HCT116 (cell line): Measurements from ENCODE around the gene DUSP16. TPM values are rescaled to one million over a fixed set of nuclear protein-coding genes. Genes with fewer than 3 reads are reported as not detected.

Experiments used
- ATAC-seq: fragments of 200-7000 bp; cut with Tn5 transposase; 2 replicates; pipeline ENCODE4 v1.9.1; 2020; ENCODE audit warnings: mild to moderate bottlenecking, moderate library complexity
- BruUV-seq: library from RNA; stranded (reverse); fragments of 400-500 nt; replicated peaks from 2 replicates; lab custom pipeline; 2021; lab: Mats Ljungman, UMichigan
- CTCF ChIA-PET: fragments of 300-600 bp; sonication (Branson Sonifier 250); formaldehyde crosslinking; loops from one replicate; lab custom pipeline; 2021; ENCODE audit warnings: antibody characterized with exemption; lab: Charles Lee
- POLR2A ChIA-PET: fragments of 300-600, 350-600 bp; sonication (Branson Sonifier 250); formaldehyde crosslinking; loops from one replicate; lab custom pipeline; 2021; ENCODE audit warnings: antibody characterized with exemption; lab: Charles Lee
- RAD21 ChIA-PET, 2 experiments: fragments of 300-600 bp; sonication (Branson Sonifier 250); formaldehyde crosslinking; loops; one replicate each; lab custom pipeline; 2023; ENCODE audit warnings: low total read pairs in 2 of 2; ENCODE audit not compliant: uncharacterized antibody in 2 of 2, unreplicated experiment in 2 of 2, low non-redundant PET in 1 of 2; lab: Charles Lee
- DNase-seq: peaks from one replicate; pipeline ENCODE4 v3.0.0-alpha.2; 2010; ENCODE audit warnings: low read depth, low spot score
- H2AFZ ChIP-seq: fragments of 200-600 bp; shearing (Covaris generic), sonication (generic); 2 replicates; pipeline ENCODE4 v1.6.1; 2017; ENCODE audit warnings: low read depth, mixed run types, mixed read lengths, antibody characterized with exemption, low read length; ENCODE audit not compliant: poor library complexity, severe bottlenecking
- H3K27ac ChIP-seq: 2 replicates; pipeline ENCODE4 v1.5.1; 2012; ENCODE audit warnings: low read depth, low read length
- H3K27me3 ChIP-seq: fragments of 200-600 bp; sonication (generic); 2 replicates; pipeline ENCODE4 v1.6.1; 2016; ENCODE audit warnings: mixed run types, low read length, mixed read lengths; ENCODE audit not compliant: insufficient read depth
- H3K36me3 ChIP-seq, 2 experiments: fragments of 200-500 bp in 1 of 2; fragments of 200-600 bp in 1 of 2; sonication (Bioruptor generic) in 1 of 2; sonication (generic) in 1 of 2; 2 replicates each; pipeline versions ENCODE4 v1.5.1 to v1.6.1; 2014 to 2016; ENCODE audit warnings: low read length in 2 of 2, inconsistent platforms in 1 of 2, mixed read lengths in 1 of 2, mixed run types in 1 of 2; ENCODE audit not compliant: insufficient read depth in 2 of 2, control insufficient read depth in 1 of 2
- H3K4me1 ChIP-seq, 2 experiments: fragments of 200-600 bp in 1 of 2; sonication (generic) in 1 of 2; 2 replicates each; pipeline versions ENCODE4 v1.5.1 to v1.6.1; 2012 to 2017; ENCODE audit warnings: low read length in 2 of 2, inconsistent platforms in 1 of 2, mild to moderate bottlenecking in 1 of 2, mixed read lengths in 1 of 2, mixed run types in 1 of 2, moderate library complexity in 1 of 2; ENCODE audit not compliant: insufficient read depth in 2 of 2, control insufficient read depth in 1 of 2
- H3K4me2 ChIP-seq: fragments of 200-600 bp; sonication (generic); 2 replicates; pipeline ENCODE4 v1.6.1; 2017; ENCODE audit warnings: mixed run types, low read length, mixed read lengths
- H3K4me3 ChIP-seq, 2 experiments: fragments of 200-600 bp in 1 of 2; sonication (generic) in 1 of 2; replicated peaks in 1 of 2; 2 replicates each; pipeline ENCODE4 v1.5.1; 2011 to 2016; ENCODE audit warnings: low read length in 2 of 2, control low read depth in 1 of 2, low read depth in 1 of 2, mild to moderate bottlenecking in 1 of 2, mixed read lengths in 1 of 2, mixed run types in 1 of 2
- H3K79me2 ChIP-seq: fragments of 200-600 bp; sonication (generic); 2 replicates; pipeline ENCODE4 v1.6.1; 2017; ENCODE audit warnings: mild to moderate bottlenecking, mixed run types, low read length, moderate library complexity, mixed read lengths; ENCODE audit not compliant: insufficient read depth
- H3K9ac ChIP-seq: fragments of 200-600 bp; sonication (generic); 2 replicates; pipeline ENCODE4 v1.6.1; 2016; ENCODE audit warnings: low read length, mixed read lengths
- H3K9me2 ChIP-seq: fragments of 200-600 bp; sonication (generic), shearing (Covaris generic); 2 replicates; pipeline ENCODE4 v1.6.1; 2017; ENCODE audit warnings: mixed run types, mild to moderate bottlenecking, moderate library complexity; ENCODE audit not compliant: insufficient read depth
- H3K9me3 ChIP-seq, 2 experiments: fragments of 200-500 bp in 1 of 2; fragments of 200-600 bp in 1 of 2; sonication (Bioruptor generic) in 1 of 2; sonication (generic) in 1 of 2; 2 replicates each; pipeline ENCODE4 v1.6.1; 2014 to 2017; ENCODE audit warnings: low read length in 2 of 2, mixed read lengths in 2 of 2, inconsistent platforms in 1 of 2, low read depth in 1 of 2, mild to moderate bottlenecking in 1 of 2, mixed run types in 1 of 2, moderate library complexity in 1 of 2; ENCODE audit not compliant: control insufficient read depth in 1 of 2, insufficient read depth in 1 of 2
- H4K20me1 ChIP-seq: fragments of 200-600 bp; sonication (generic), shearing (Covaris generic); 2 replicates; pipeline ENCODE4 v1.6.1; 2017; ENCODE audit warnings: mixed run types, mild to moderate bottlenecking, moderate library complexity; ENCODE audit not compliant: insufficient read depth
- CBX3 ChIP-seq: IDR thresholded peaks from 2 replicates; pipeline ENCODE4 v1.6.1; 2012; ENCODE audit warnings: low read depth
- CEBPB ChIP-seq: IDR thresholded peaks from 2 replicates; pipeline ENCODE4 v1.6.1; 2012; ENCODE audit warnings: low read depth
- EGR1 ChIP-seq: IDR thresholded peaks from 2 replicates; pipeline ENCODE4 v1.6.1; 2012; ENCODE audit warnings: low read depth
- ELF1 ChIP-seq: IDR thresholded peaks from 2 replicates; pipeline ENCODE4 v1.6.1; 2012; ENCODE audit warnings: low read depth, borderline replicate concordance
- FOSL1 ChIP-seq: IDR thresholded peaks from 2 replicates; pipeline ENCODE4 v1.6.1; 2012; ENCODE audit warnings: low read depth
- JUND ChIP-seq: IDR thresholded peaks from 2 replicates; pipeline ENCODE4 v1.6.1; 2012
- SIN3A ChIP-seq: IDR thresholded peaks from 2 replicates; pipeline ENCODE4 v1.6.1; 2012; ENCODE audit warnings: low read depth
- SP1 ChIP-seq: IDR thresholded peaks from 2 replicates; pipeline ENCODE4 v1.6.1; 2012; ENCODE audit warnings: low read depth
- SRF ChIP-seq: IDR thresholded peaks from 2 replicates; pipeline ENCODE4 v1.6.1; 2012; ENCODE audit warnings: low read depth
- YY1 ChIP-seq: IDR thresholded peaks from 2 replicates; pipeline ENCODE4 v1.6.1; 2011; ENCODE audit warnings: low read length, low read depth, moderate library complexity, mild to moderate bottlenecking; ENCODE audit not compliant: insufficient replicate concordance; ENCODE audit errors: extremely low read depth
- ZFX ChIP-seq: fragments of 450-650 bp; IDR thresholded peaks from 2 replicates; pipeline ENCODE4 v1.6.1; 2017
- intact Hi-C: fragments of 100-400 bp; cut with micrococcal nuclease; formaldehyde crosslinking; loops from 2 replicates; pipeline ENCODE4 v1.10.0; 2022
- total RNA-seq: library from RNA; stranded (reverse); gene quantifications from one replicate; pipeline ENCODE4 v1.2.1, GENCODE V29; 2021; ENCODE audit not compliant: unreplicated experiment
- TF ChIP-seq, protein P1 (sequence below): IDR thresholded peaks from 2 replicates; pipeline ENCODE4 v1.6.1; 2012
- TF ChIP-seq, protein P2 (sequence below): IDR thresholded peaks from 2 replicates; pipeline ENCODE4 v1.6.1; 2012; ENCODE audit warnings: low read depth

The DUSP16 gene
- total RNA-seq, 1 experiment from 2014 or later: 13.4 TPM

DNA sequence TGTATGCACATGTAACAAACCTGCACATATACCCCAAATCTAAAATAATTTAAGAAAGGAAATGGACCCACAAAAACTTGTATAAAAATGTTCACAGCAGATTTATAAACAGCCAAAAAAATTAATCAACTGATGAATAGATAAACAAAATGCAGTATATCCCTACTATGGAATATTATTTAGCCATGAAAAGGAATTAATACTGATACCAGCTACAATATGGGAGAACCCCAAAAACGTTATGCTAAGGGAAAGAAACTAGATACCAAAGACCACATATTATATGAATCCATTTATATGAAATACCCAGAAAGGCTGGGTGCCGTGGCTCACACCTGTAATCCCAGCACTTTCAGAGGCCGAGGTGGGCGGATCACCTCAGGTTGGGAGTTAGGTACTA lies 20.9 kb downstream of the DUSP16 start:
- H3K79me2 ChIP-seq: no peaks in the 10 kb centered on the region
- no peak for ATAC-seq
- H4K20me1 ChIP-seq: no peaks in the 10 kb centered on the region
- no TSS peak for BruUV-seq
- no peak overlapping the region for H3K27ac ChIP-seq
- H3K4me3 ChIP-seq: no peak overlapping the region
- TF ChIP-seq SIN3A (no peak), ZFX (no peak), ELF1 (no peak), SP1 (no peak), EGR1 (no peak), SRF (no peak), FOSL1 (no peak)
- TF ChIP-seq, protein P1, sequence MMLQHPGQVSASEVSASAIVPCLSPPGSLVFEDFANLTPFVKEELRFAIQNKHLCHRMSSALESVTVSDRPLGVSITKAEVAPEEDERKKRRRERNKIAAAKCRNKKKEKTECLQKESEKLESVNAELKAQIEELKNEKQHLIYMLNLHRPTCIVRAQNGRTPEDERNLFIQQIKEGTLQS: no peak
- H3K4me2 ChIP-seq: no peak overlapping the region
- H3K36me3 ChIP-seq: no peaks in the 10 kb centered on the region
- no peak overlapping the region for H3K9ac ChIP-seq
- DNase-seq: no peak
- ChIA-PET CTCF (no interaction called here), RAD21 (no interaction called here), POLR2A (no interaction called here)
- no peaks in the 10 kb centered on the region for H3K4me1 ChIP-seq
- intact Hi-C loops: no loop called here
- H2AFZ ChIP-seq: no peak overlapping the region
- no peaks in the 10 kb centered on the region for H3K27me3 ChIP-seq
- no peaks in the 10 kb centered on the region for H3K9me3 ChIP-seq
- no peaks in the 10 kb centered on the region for H3K9me2 ChIP-seq

DNA sequence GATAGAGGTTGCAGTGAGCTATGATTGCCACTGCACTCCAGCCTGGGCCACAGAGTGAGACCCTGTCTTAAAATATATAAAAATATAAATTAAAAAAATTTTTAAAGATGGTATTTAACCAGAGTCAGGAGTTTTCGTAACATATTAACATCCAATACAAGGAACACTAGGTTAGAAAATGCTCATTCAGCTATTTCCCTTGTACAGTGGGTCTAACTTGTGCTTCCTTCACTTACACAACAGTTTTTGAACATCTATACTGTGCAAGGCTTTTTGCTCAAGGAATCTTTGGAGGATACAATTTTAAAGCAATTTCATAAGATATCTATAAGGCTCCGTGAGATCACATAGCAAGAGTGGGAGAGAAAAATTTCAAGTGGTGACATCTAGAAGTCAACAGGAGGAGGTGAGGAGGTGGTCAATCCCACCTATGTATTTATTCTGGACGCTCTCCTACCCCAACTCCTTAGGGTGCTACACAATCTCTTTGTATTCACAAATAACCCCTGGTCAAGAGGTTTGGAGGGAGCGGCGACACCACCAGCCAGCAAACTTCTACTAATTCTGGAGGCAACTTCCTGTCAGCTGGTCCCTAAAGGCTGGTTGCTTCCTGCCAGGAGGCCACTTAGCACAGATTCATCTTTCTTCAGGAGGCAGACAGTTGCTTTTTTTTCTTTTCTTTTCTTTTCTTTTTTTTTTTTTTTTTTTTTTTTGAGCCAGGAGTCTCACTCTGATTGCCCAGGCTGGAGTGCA lies 22.2 kb downstream of the DUSP16 start:
- no peaks in the 10 kb centered on the region for H3K79me2 ChIP-seq
- no TSS peak for BruUV-seq

More for the DNA sequence above, 22.2 kb downstream of the DUSP16 start:
- no peaks in the 10 kb centered on the region for H3K27me3 ChIP-seq
- no peak overlapping the region for H3K9ac ChIP-seq
- ATAC-seq: no peak
- H3K27ac ChIP-seq: no peak overlapping the region
- no peaks in the 10 kb centered on the region for H3K4me1 ChIP-seq
- H4K20me1 ChIP-seq: no peaks in the 10 kb centered on the region
- H2AFZ ChIP-seq: no peak overlapping the region
- RAD21 ChIA-PET: no interaction called here
- TF ChIP-seq CEBPB (no peak), CBX3 (no peak), JUND (no peak), YY1 (no peak), FOSL1 (no peak), SRF (no peak)
- TF ChIP-seq, protein P2, sequence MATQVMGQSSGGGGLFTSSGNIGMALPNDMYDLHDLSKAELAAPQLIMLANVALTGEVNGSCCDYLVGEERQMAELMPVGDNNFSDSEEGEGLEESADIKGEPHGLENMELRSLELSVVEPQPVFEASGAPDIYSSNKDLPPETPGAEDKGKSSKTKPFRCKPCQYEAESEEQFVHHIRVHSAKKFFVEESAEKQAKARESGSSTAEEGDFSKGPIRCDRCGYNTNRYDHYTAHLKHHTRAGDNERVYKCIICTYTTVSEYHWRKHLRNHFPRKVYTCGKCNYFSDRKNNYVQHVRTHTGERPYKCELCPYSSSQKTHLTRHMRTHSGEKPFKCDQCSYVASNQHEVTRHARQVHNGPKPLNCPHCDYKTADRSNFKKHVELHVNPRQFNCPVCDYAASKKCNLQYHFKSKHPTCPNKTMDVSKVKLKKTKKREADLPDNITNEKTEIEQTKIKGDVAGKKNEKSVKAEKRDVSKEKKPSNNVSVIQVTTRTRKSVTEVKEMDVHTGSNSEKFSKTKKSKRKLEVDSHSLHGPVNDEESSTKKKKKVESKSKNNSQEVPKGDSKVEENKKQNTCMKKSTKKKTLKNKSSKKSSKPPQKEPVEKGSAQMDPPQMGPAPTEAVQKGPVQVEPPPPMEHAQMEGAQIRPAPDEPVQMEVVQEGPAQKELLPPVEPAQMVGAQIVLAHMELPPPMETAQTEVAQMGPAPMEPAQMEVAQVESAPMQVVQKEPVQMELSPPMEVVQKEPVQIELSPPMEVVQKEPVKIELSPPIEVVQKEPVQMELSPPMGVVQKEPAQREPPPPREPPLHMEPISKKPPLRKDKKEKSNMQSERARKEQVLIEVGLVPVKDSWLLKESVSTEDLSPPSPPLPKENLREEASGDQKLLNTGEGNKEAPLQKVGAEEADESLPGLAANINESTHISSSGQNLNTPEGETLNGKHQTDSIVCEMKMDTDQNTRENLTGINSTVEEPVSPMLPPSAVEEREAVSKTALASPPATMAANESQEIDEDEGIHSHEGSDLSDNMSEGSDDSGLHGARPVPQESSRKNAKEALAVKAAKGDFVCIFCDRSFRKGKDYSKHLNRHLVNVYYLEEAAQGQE: no peak
- intact Hi-C loops: no loop called here
- no peak overlapping the region for H3K4me2 ChIP-seq
- no peaks in the 10 kb centered on the region for H3K9me3 ChIP-seq
- CTCF ChIA-PET: no interaction called here
- H3K4me3 ChIP-seq: no peak overlapping the region
- no peaks in the 10 kb centered on the region for H3K9me2 ChIP-seq
- H3K36me3 ChIP-seq: no peaks in the 10 kb centered on the region
- no peak for DNase-seq
- POLR2A ChIA-PET: no interaction called here
